Testis (tissue), 3 donors: Measurements from ENCODE around the gene ABHD10. TPM values are rescaled to one million over a fixed set of nuclear protein-coding genes. Genes with fewer than 3 reads are reported as not detected.

Source experiments
- DNase-seq: peaks from one replicate; pipeline ENCODE4 v3.0.0-alpha.2; 2019
- H3K27ac ChIP-seq, 2 donors: fragments of 200-600 bp; sonication (generic); one replicate each; pipeline ENCODE4 v1.5.1; 2019
- H3K27me3 ChIP-seq: fragments of 200-600 bp; sonication (generic); one replicate; pipeline ENCODE4 v1.5.1; 2019
- H3K36me3 ChIP-seq: fragments of 200-600 bp; sonication (generic); one replicate; pipeline ENCODE4 v1.5.1; 2017; ENCODE audit warnings: low read depth; ENCODE audit errors: missing control alignments
- H3K4me1 ChIP-seq: fragments of 200-600 bp; sonication (generic); one replicate; pipeline ENCODE4 v1.5.1; 2019
- H3K4me3 ChIP-seq, 2 donors: fragments of 200-600 bp; sonication (generic); one replicate each; pipeline ENCODE4 v1.5.1; 2017 to 2019
- H3K9me3 ChIP-seq: fragments of 200-600 bp; sonication (generic); one replicate; pipeline ENCODE4 v1.5.1; 2017
- POLR2A ChIP-seq: fragments of 450-650 bp; IDR thresholded peaks from one replicate; pipeline ENCODE4 v1.6.1; 2017; ENCODE audit warnings: antibody characterized with exemption, mild to moderate bottlenecking, moderate library complexity
- WGBS, 2 donors: methylation state at CpG; one replicate each; pipeline ENCODE4 v1.1.5; 2018; 5-methylcytosine and 5-hydroxymethylcytosine counted together
- intact Hi-C: fragments of 100-400 bp; cut with DNase I; formaldehyde crosslinking; loops from one replicate; pipeline ENCODE4 v1.15.1; 2023; ENCODE audit warnings: low total_unique reads
- polyA plus RNA-seq: library from polyadenylated mRNA; stranded (reverse); fragments of 350-450 nt; fragmentation: Illumina TruSeq; extraction: RNeasy Lipid Tissue Mini Kit (QIAGEN cat#74804); gene quantifications from one replicate; pipeline ENCODE4 v1.2.3, GENCODE V29; 2014; ENCODE audit warnings: low read depth, low replicate concordance; ENCODE audit not compliant: insufficient read depth
- total RNA-seq, 2 donors: library from RNA; depleted of rRNA; stranded (reverse); fragments of >200 nt; gene quantifications; one replicate each; pipeline ENCODE4 v1.2.3, GENCODE V29; 2016
- TF ChIP-seq, protein P1 (sequence below), 3 experiments: fragments of 450-650 bp in 2 of 3; fragments of 200-600 bp in 1 of 3; sonication (generic) in 1 of 3; IDR thresholded peaks; one replicate each; pipeline ENCODE4 v1.5.1; 2016 to 2019; ENCODE audit warnings: antibody characterized with exemption in 3 of 3, mild to moderate bottlenecking in 2 of 3, moderate library complexity in 1 of 3

ABHD10 gene
- total and polyA plus RNA-seq, 3 donors from 2014 or later: 38.0 to 43.0 (median 38.4) TPM

GRCh38 chr3:112009670-112010069, 30.8 kb downstream of the ABHD10 start:
- WGBS, 2 donors: 78 to 89% methylated on average over 2 of the region's 2 CpGs
- Histone ChIP-seq H3K36me3 (no peaks in the 10 kb centered on the region), H3K27me3 (no peaks in the 10 kb centered on the region), H3K4me1 (no peaks in the 10 kb centered on the region), H3K27ac (no peak overlapping the region), H3K4me3 (no peak overlapping the region), H3K9me3 (no peaks in the 10 kb centered on the region)
- intact Hi-C loops: no loop called here
- TF ChIP-seq POLR2A: no peak
- TF ChIP-seq, protein P1, sequence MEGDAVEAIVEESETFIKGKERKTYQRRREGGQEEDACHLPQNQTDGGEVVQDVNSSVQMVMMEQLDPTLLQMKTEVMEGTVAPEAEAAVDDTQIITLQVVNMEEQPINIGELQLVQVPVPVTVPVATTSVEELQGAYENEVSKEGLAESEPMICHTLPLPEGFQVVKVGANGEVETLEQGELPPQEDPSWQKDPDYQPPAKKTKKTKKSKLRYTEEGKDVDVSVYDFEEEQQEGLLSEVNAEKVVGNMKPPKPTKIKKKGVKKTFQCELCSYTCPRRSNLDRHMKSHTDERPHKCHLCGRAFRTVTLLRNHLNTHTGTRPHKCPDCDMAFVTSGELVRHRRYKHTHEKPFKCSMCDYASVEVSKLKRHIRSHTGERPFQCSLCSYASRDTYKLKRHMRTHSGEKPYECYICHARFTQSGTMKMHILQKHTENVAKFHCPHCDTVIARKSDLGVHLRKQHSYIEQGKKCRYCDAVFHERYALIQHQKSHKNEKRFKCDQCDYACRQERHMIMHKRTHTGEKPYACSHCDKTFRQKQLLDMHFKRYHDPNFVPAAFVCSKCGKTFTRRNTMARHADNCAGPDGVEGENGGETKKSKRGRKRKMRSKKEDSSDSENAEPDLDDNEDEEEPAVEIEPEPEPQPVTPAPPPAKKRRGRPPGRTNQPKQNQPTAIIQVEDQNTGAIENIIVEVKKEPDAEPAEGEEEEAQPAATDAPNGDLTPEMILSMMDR (IDR thresholded peaks at IDR 0.05): no peak
- no peak for DNase-seq

- 55 to 61% methylated on average over 3 of the region's 3 CpGs for WGBS, 2 donors
Measured at GRCh38 chr3:112010636-112011035, 31.8 kb downstream of the ABHD10 start.

DNA sequence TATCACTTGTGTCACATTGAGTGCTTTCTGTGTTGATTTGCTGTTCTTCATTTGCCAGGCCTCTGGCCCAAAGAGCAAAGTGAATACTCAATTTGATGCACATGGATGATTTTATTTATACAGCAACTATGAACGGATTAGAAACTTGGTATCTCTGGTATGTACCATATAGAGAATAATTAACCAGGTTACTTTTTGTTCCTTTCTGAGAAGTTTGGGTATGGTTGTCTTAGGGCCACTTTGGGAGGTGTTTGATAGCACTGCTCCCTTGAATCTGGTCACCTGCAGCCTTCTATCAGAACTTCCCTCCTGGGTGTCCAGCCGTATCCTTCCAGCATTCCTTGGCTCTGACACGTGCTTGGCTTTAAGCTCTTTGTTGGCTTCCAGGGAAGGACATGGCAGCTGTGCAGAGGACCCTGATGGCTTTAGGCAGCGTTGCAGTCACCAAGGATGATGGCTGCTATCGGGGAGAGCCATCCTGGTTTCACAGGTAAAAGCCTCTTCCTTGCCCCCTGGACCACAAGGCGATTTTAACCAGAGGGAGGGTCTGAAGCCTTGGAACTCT, 32.6 kb downstream of the ABHD10 start:
- Histone ChIP-seq H3K36me3 (no peaks in the 10 kb centered on the region), H3K9me3 (no peaks in the 10 kb centered on the region), H3K27me3 (no peaks in the 10 kb centered on the region), H3K4me1 (no peaks in the 10 kb centered on the region), H3K4me3 (no peak overlapping the region), H3K27ac (no peak overlapping the region)
- DNase-seq: no peak
- 75 to 83% methylated on average over 6 of the region's 6 CpGs for WGBS, 2 donors
- TF ChIP-seq, protein P1 (IDR thresholded peaks at IDR 0.05): no peak
- TF ChIP-seq POLR2A: no peak
- intact Hi-C loops: no loop called here

More at GRCh38 chr3:112010636-112011035, 31.8 kb downstream of the ABHD10 start:
- H3K27ac ChIP-seq: no peak overlapping the region
- H3K27me3 ChIP-seq: no peaks in the 10 kb centered on the region
- H3K9me3 ChIP-seq: no peaks in the 10 kb centered on the region
- no peaks in the 10 kb centered on the region for H3K4me1 ChIP-seq
- H3K36me3 ChIP-seq: no peaks in the 10 kb centered on the region
- TF ChIP-seq, protein P1 (IDR thresholded peaks at IDR 0.05): no peak
- no peak for TF ChIP-seq POLR2A
- no peak overlapping the region for H3K4me3 ChIP-seq
- intact Hi-C loops: no loop called here
- DNase-seq: no peak

- Histone ChIP-seq H3K27me3 (no peaks in the 10 kb centered on the region), H3K36me3 (no peaks in the 10 kb centered on the region), H3K4me3 (no peak overlapping the region), H3K27ac (no peak overlapping the region), H3K9me3 (no peaks in the 10 kb centered on the region), H3K4me1 (no peaks in the 10 kb centered on the region)
- no peak for DNase-seq
- TF ChIP-seq, protein P1 (IDR thresholded peaks at IDR 0.05): no peak
- TF ChIP-seq POLR2A: no peak
- intact Hi-C loops: no loop called here
- WGBS, 2 donors: 65 to 68% methylated on average over 6 of the region's 6 CpGs
Measured at GRCh38 chr3:112012205-112012992, 33.6 kb downstream of the ABHD10 start.
